HepG2 (cell line): ENCODE measurements around the gene SEMA3G. TPM values are rescaled to one million over a fixed set of nuclear protein-coding genes. Genes with fewer than 3 reads are reported as not detected.

Experiments
- ATAC-seq: fragments of 200-7000 bp; cut with Tn5 transposase; 3 replicates; pipeline ENCODE4 v1.9.1; 2020; ENCODE audit warnings: mild to moderate bottlenecking, moderate library complexity
- BruUV-seq: library from RNA; stranded (reverse); fragments of 400-500 nt; replicated peaks from 2 replicates; lab custom pipeline; 2021; lab: Mats Ljungman, UMichigan
- CTCF ChIA-PET: fragments of 300-600 bp; formaldehyde crosslinking; extraction: SDS; loops from one replicate; lab custom pipeline; 2021; ENCODE audit warnings: low total read pairs, inconsistent platforms, low intra/inter-chr PET ratio; lab: Yijun Ruan, JAX
- POLR2A ChIA-PET: fragments of 350-600 bp; sonication (Branson Sonifier 250); formaldehyde crosslinking; loops from one replicate; lab custom pipeline; 2020; ENCODE audit warnings: antibody characterized with exemption, inconsistent platforms; lab: Yijun Ruan, JAX
- DNase-seq: peaks from one replicate; pipeline ENCODE4 v3.0.0-alpha.2; 2015; ENCODE audit warnings: low spot score
- FAIRE-seq: peaks from 3 replicates; lab custom pipeline; 2011; peaks lifted over from hg19 to GRCh38; lab: Jason Lieb, UNC
- H2AFZ ChIP-seq: one replicate; pipeline ENCODE4 v1.6.1; 2011; ENCODE audit warnings: low read length, inconsistent platforms
- H3K27ac ChIP-seq: fragments of 300-600 bp; 3 replicates; pipeline ENCODE4 v1.8.0; 2011; ENCODE audit warnings: mixed run types, mild to moderate bottlenecking, mixed read lengths, low read length, inconsistent platforms; ENCODE audit not compliant: insufficient read depth; ENCODE audit errors: extremely low read length
- H3K27me3 ChIP-seq, 2 experiments: fragments of 200-600 bp in 1 of 2; 2 replicates in 1 of 2; 3 replicates in 1 of 2; pipeline versions ENCODE4 v1.6.0 to v1.8.0; 2011; ENCODE audit warnings: low read length in 2 of 2, mild to moderate bottlenecking in 2 of 2, moderate library complexity in 2 of 2, inconsistent platforms in 1 of 2; ENCODE audit not compliant: insufficient read depth in 2 of 2, control insufficient read depth in 1 of 2
- H3K36me3 ChIP-seq, 2 experiments: fragments of 200-600 bp in 1 of 2; replicated peaks in 1 of 2; 2 replicates in 1 of 2; 3 replicates in 1 of 2; pipeline versions ENCODE4 v1.5.1 to v1.8.0; 2011; ENCODE audit warnings: low read length in 2 of 2, inconsistent platforms in 1 of 2; ENCODE audit not compliant: insufficient read depth in 2 of 2, control insufficient read depth in 1 of 2
- H3K4me1 ChIP-seq: 2 replicates; pipeline ENCODE4 v1.5.1; 2012; ENCODE audit warnings: low read length, inconsistent platforms; ENCODE audit not compliant: insufficient read depth
- H3K4me2 ChIP-seq: 2 replicates; pipeline ENCODE4 v1.6.0; 2011; ENCODE audit warnings: low read depth, low read length, inconsistent platforms
- H3K4me3 ChIP-seq, 3 experiments: fragments of 200-600 bp in 1 of 3; sonication (generic), shearing (Covaris generic) in 1 of 3; replicated peaks in 1 of 3; 2 replicates each; pipeline ENCODE4 v1.5.1; 2011 to 2016; ENCODE audit warnings: low read length in 3 of 3, inconsistent platforms in 2 of 3, low read depth in 2 of 3, mild to moderate bottlenecking in 2 of 3, control low read depth in 1 of 3, mixed read lengths in 1 of 3; ENCODE audit not compliant: insufficient read depth in 1 of 3
- H3K79me2 ChIP-seq: one replicate; pipeline ENCODE4 v1.6.1; 2011; ENCODE audit warnings: low read length, inconsistent platforms; ENCODE audit not compliant: insufficient read depth
- H3K9ac ChIP-seq: 2 replicates; pipeline ENCODE4 v1.6.0; 2011; ENCODE audit warnings: mild to moderate bottlenecking, low read depth, low read length, inconsistent platforms; ENCODE audit not compliant: insufficient read depth
- H3K9me3 ChIP-seq: 2 replicates; pipeline ENCODE4 v1.5.1; 2012; ENCODE audit warnings: mild to moderate bottlenecking, low read length
- H4K20me1 ChIP-seq: 2 replicates; pipeline ENCODE4 v1.6.0; 2011; ENCODE audit warnings: inconsistent platforms, mild to moderate bottlenecking, low read length, moderate library complexity; ENCODE audit not compliant: insufficient read depth
- CCAR2 ChIP-seq: fragments of 200-400 bp; formaldehyde crosslinking; optimal IDR thresholded peaks from 2 replicates; pipeline ENCODE3; 2018; ENCODE audit warnings: low read depth, mild to moderate bottlenecking, low read length, moderate library complexity
- KAT8 ChIP-seq: IDR thresholded peaks from 2 replicates; pipeline ENCODE4 v1.6.1; 2016; ENCODE audit warnings: missing genetic modification reagents, missing compliant biosample characterization
- MEIS2 ChIP-seq: sonication (generic); formaldehyde crosslinking; IDR thresholded peaks from 2 replicates; pipeline ENCODE4 v1.9.0; 2021; ENCODE audit warnings: mild to moderate bottlenecking, missing genetic modification reagents
- MYNN ChIP-seq: sonication (generic); formaldehyde crosslinking; IDR thresholded peaks from 2 replicates; pipeline ENCODE4 v1.4.0; 2020; ENCODE audit warnings: mild to moderate bottlenecking, low read depth, missing genetic modification reagents
- REXO4 ChIP-seq: sonication (generic); formaldehyde crosslinking; IDR thresholded peaks from 2 replicates; pipeline ENCODE4 v1.8.0; 2022; ENCODE audit warnings: missing genetic modification reagents, mild to moderate bottlenecking, borderline replicate concordance
- SOX13 ChIP-seq, 3 experiments: fragments of 450-650 bp in 1 of 3; sonication (generic) in 1 of 3; formaldehyde crosslinking in 1 of 3; IDR thresholded peaks in 2 of 3; conservative IDR thresholded peaks in 1 of 3; 2 replicates each; pipeline versions ENCODE4 v1.5.0 to v1.6.1; 2016 to 2020; ENCODE audit warnings: antibody characterized with exemption in 1 of 3, mild to moderate bottlenecking in 1 of 3, missing compliant biosample characterization in 1 of 3, missing genetic modification reagents in 1 of 3, moderate library complexity in 1 of 3
- ZIK1 ChIP-seq: sonication (generic); formaldehyde crosslinking; IDR thresholded peaks from 2 replicates; pipeline ENCODE4 v1.5.0; 2020; ENCODE audit warnings: mild to moderate bottlenecking, low read depth, missing genetic modification reagents, borderline replicate concordance
- ZNF484 ChIP-seq: sonication (generic); formaldehyde crosslinking; IDR thresholded peaks from 2 replicates; pipeline ENCODE4 v1.5.1; 2020; ENCODE audit warnings: mild to moderate bottlenecking, low read depth, missing genetic modification reagents, borderline replicate concordance
- WGBS: methylation state at CpG from one replicate; pipeline ENCODE4 v1.1.6; 2017; ENCODE audit warnings: low lambda C conversion rate; 5-methylcytosine and 5-hydroxymethylcytosine counted together
- in situ Hi-C: cut with HindIII; loops from 2 replicates; pipeline ENCODE4 v1.10.0; 2017; ENCODE audit warnings: low pct_unique_long_range_greater_than_20kb; ENCODE audit not compliant: extremely low pct_ligation_motif_present
- intact Hi-C: fragments of 100-400 bp; cut with micrococcal nuclease; formaldehyde crosslinking; loops from one replicate; pipeline ENCODE4 v1.10.0; 2022; ENCODE audit not compliant: unreplicated experiment
- polyA plus RNA-seq, 8 experiments: library from polyadenylated mRNA; depleted of rRNA in 3 of 8; stranded (reverse) in 7 of 8; unstranded in 1 of 8; fragments of >200 nt; fragmentation: Illumina TruSeq in 4 of 8; extraction: Trizol in 4 of 8; gene quantifications; 2 replicates each; pipeline versions ENCODE4 v1.2.1 to v1.2.3, GENCODE V29; 2011 to 2016; ENCODE audit warnings: low read depth in 4 of 8, missing spikeins in 1 of 8, mixed read lengths in 1 of 8; ENCODE audit not compliant: insufficient read depth in 1 of 8
- total RNA-seq, 5 experiments: library from RNA; depleted of rRNA; stranded (reverse); fragments of >200 nt; fragmentation: Illumina TruSeq; extraction: Trizol; gene quantifications; 2 replicates each; pipeline ENCODE4 v1.2.3, GENCODE V29; 2016; ENCODE audit warnings: low read depth in 1 of 5
- TF ChIP-seq, protein P1 (sequence below): sonication (generic); formaldehyde crosslinking; IDR thresholded peaks from 2 replicates; pipeline ENCODE4 v1.8.0; 2022; ENCODE audit warnings: mild to moderate bottlenecking, missing genetic modification reagents, moderate library complexity
- TF ChIP-seq, protein P2 (sequence below): IDR thresholded peaks from 2 replicates; pipeline ENCODE4 v1.6.1; 2016; ENCODE audit warnings: missing genetic modification reagents, missing compliant biosample characterization

Gene SEMA3G
- total and polyA plus RNA-seq, 2 of the 13 experiments (the other 11 are each of a cell fraction or from before 2014, with no cell fraction given), result 6.1 to 8.3 TPM

- H3K4me3 ChIP-seq, result no peak overlapping the region
- ChIA-PET POLR2A (no interaction called here), CTCF (no interaction called here)
- H4K20me1 ChIP-seq, result no peaks in the 10 kb centered on the region; the same call in 1 of the 2 replicates
- H3K79me2 ChIP-seq, result no peaks in the 10 kb centered on the region
- intact Hi-C loops, result no loop called here
- H3K4me2 ChIP-seq, result no peak overlapping the region
- ATAC-seq (no peak), DNase-seq (no peak), FAIRE-seq (no peak)
- H2AFZ ChIP-seq, result no peak overlapping the region
- no peaks in the 10 kb centered on the region for H3K27me3 ChIP-seq
- H3K4me1 ChIP-seq, result peaks cover 12% of the 10 kb centered on the region
- 92% methylated on average over 9 of the region's 23 CpGs for WGBS
- no TSS peak for BruUV-seq
- peaks cover 16 to 36% of the 10 kb centered on the region in 2 experiments for H3K36me3 ChIP-seq
- H3K27ac ChIP-seq, result no peak overlapping the region
- no peak overlapping the region for H3K9ac ChIP-seq
- in situ Hi-C loops, result no loop called here
- TF ChIP-seq CCAR2 (no peak), SOX13 (IDR thresholded peaks at IDR 0.05) (no peak), SOX13 (CRISPR knock-in tag; conservative IDR thresholded peaks at IDR 0.05 in 1 of 2, IDR thresholded peaks at IDR 0.05 in 1 of 2) (no peak), ZIK1 (CRISPR knock-in tag) (no peak), REXO4 (CRISPR knock-in tag) (no peak), ZNF484 (CRISPR knock-in tag) (no peak), KAT8 (CRISPR knock-in tag) (no peak), MEIS2 (CRISPR knock-in tag) (no peak), MYNN (CRISPR knock-in tag) (no peak)
- TF ChIP-seq, protein P1, sequence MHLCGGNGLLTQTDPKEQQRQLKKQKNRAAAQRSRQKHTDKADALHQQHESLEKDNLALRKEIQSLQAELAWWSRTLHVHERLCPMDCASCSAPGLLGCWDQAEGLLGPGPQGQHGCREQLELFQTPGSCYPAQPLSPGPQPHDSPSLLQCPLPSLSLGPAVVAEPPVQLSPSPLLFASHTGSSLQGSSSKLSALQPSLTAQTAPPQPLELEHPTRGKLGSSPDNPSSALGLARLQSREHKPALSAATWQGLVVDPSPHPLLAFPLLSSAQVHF (CRISPR knock-in tag), result no peak
- TF ChIP-seq, protein P2, sequence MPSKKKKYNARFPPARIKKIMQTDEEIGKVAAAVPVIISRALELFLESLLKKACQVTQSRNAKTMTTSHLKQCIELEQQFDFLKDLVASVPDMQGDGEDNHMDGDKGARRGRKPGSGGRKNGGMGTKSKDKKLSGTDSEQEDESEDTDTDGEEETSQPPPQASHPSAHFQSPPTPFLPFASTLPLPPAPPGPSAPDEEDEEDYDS (CRISPR knock-in tag), result no peak
- no peaks in the 10 kb centered on the region for H3K9me3 ChIP-seq
Measured at GRCh38 chr3:52490939-52491526, 46.1 kb upstream of the SEMA3G start.
